Central memory CD4-positive, alpha-beta T cell (primary cell): ENCODE results near the gene ENTPD3.

Source experiments
- DNase-seq: peaks from one replicate; pipeline ENCODE4 v3.0.0; 2022
- total RNA-seq, 3 experiments: gene quantifications; one replicate each; lab custom pipeline; 2026; lab: John Stamatoyannopoulos, UW

ENTPD3 gene
- 0 reads per million in 3 experiments for total RNA-seq

DNA sequence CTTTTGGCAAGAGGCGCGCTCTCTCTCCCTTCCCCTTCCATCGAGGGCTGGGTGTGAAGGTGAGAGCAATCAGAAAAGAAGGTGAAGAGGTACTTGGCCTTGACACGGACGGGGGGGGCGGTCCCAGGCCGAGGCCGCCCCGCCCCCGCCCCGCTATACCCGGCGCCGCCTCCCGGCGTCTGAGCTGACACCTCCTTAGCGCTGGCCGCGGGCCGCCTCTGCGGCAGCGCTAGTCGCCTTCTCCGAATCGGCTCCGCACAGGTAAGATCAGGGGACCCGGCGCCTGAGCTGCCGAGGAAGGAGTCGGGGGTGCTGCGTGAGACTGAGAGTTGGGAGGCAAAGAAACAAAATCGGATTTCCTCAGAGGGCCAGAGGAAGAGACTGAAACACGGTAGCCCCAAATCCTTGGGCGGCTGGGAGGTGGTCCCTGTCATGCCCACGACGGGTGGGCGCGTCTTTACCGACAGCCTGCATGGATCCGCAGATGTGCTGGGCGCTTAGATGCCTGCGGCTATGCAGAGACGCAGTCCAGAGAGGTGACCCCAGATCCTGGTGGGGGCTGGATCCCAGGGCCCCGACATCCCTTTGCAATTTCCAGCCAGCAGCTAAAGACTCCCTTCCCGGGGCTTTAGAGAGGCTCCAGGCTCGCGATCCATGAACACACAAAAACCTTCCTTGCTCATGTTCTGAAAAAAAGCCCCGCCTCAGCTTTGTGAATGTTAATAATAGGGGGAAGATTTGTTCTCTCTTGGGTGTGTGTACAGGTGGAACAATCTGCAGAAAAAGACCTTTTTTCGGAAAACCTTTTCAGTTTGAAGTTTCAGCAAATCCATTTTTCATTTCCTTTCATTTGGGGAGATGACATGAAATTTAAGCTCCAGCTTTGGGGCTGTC is at the start of gene ENTPD3:
Gene ENTPD3, plus strand, starts transcription at position 184 of the 894 bp plus-strand sequence. CDS start 874 bp downstream, outside the sequence.
- peak; percentile 5 for DNase-seq

- no peak for DNase-seq
These were observed 47.1 kb upstream of the ENTPD3 start for GRCh38 chr3:40339871-40340270.

- DNase-seq, result no peak
These were observed 46.3 kb upstream of the ENTPD3 start for GRCh38 chr3:40340541-40341170.

- no peak for DNase-seq
These were observed 45.3 kb upstream of the ENTPD3 start for GRCh38 chr3:40341671-40342070.

DNA sequence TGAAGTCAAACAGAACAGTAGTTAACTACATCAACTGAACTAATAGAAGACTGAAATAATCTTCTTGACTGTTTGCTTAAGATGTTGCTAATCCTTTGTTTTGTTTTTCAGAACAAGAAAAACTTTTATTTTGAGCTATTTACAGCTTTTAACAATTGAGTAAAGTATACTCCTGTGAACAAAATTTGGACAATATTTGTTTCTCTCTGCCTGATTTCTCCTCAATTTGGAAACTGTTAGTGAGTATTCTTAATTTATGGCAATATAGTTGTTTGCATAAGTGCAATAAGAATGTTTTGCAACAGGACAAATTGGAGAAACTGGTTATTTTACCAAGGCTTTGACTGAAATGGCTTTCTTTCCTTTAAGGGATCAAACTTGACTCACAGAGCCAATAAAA is 36.5 kb upstream of the ENTPD3 start:
- no peak for DNase-seq

- DNase-seq, result no peak
These were observed 31.6 kb upstream of the ENTPD3 start for GRCh38 chr3:40355410-40355809.

GRCh38 chr3:40358454-40358853 is 28.5 kb upstream of the ENTPD3 start:
- no peak for DNase-seq

DNA sequence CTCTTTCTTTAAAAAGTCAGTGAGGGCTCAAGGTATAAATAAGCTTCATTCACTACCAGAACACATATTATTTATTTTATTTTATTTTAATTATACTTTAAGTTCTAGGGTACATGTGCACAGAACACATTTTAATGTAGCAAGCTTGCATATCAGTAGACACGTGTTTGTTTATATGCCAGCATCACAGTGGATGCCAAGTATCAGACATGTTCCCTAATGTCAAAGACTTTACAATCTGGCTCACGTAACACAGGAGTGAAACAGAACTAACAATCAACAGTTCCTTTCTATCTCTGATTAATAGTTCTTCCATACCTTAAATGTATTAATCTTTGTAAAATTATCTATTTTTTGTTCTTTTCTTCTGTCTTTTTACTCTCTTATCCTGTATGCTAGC is 23.3 kb upstream of the ENTPD3 start:
- DNase-seq, result no peak

DNA sequence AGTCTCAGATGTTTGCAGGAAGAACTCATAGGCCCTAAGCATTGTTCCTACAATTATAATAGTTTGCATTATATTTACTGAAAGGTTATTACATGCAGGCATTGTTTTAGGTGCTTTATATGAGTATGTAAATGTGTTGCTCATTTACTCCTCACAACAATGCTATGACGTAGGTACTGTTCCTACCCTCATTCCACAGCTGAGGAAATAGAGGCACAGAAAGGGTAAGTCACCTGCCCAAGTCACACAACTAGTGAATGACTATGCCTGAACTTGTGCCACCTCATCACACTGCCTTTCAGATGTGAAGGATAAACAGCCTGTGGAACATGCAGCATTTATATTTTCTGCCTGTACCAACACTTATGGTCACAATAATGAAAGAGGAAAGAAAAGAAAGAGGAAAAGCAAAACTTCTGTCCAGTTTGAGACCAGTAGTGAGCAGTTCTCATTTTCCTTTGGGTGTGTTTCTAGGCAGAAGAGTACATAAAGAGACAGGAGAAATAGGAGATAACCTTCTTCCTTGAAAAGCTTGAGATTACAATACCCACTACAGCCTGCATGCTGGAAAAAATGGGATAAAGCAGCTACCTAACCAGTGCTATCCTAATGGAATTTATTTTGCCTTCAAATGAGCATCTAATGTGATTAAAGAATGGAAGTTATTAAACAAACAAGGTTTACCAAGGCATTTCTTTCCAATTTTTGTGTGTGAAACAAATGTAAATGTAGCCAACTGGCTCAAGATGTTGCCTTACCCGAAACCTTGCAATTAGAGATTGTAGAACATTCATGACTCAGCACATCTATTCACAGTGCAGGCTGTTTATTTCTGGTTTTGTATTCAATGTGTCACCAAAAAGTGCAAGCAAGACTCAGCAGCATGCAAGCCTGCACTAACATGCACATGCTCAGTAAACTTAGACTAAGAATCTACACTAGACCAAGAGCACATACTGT is 20.5 kb upstream of the ENTPD3 start:
- no peak for DNase-seq

- no peak for DNase-seq
These were observed 17.3 kb upstream of the ENTPD3 start for GRCh38 chr3:40369716-40370115.

GRCh38 chr3:40377822-40378221 is 9.2 kb upstream of the ENTPD3 start:
- DNase-seq, result no peak

- no peak for DNase-seq
These were observed 7.2 kb upstream of the ENTPD3 start for GRCh38 chr3:40379674-40380306.

- DNase-seq, result no peak
These were observed 4.9 kb upstream of the ENTPD3 start for GRCh38 chr3:40381904-40382616.

- no peak for DNase-seq
These were observed 4.4 kb upstream of the ENTPD3 start for GRCh38 chr3:40382617-40382979.

DNA sequence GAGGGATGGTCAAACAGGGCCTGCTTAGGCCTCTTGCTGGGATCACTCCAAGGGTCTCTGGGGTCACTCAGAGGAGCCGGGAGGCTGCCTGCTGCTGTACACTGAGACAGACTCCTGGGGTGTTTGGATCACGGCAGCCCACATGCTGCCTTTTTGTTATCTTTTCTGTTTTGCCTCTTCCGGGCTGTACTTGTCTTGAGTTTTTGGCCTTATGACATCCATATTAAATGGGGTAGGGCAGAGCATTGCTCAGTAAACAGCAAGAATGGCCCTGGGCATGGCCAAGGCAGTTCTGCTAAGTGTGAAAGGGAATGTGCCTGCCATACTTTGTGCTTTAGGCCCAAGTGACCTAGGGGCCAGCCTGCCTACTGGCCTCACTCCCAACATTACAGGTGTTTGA is 771 bp upstream of the ENTPD3 start:
- DNase-seq, result no peak

GRCh38 chr3:40387895-40388254 is 891 bp downstream of the ENTPD3 start:
- DNase-seq, result no peak

- DNase-seq, result no peak
These were observed 9.4 kb downstream of the ENTPD3 start for GRCh38 chr3:40396406-40396805.

DNA sequence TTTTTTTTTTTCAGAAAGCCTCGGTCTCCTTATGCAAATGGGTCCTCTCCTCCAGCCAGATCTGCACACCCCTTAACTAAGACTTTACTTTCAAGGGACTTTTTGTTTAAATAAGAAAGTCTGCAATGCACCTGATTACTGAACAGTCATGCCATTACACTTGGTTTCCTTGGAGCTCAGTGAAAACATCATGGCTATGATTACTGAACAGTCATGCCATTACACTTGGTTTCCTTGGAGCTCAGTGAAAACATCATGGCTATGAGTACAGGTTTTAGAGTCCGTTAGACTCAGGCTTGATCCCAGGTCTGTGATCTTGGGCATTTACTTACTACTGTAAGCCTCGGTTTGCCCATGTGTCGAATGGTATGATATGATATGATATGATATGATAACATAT is 10.1 kb downstream of the ENTPD3 start:
- DNase-seq, result no peak

- no peak for DNase-seq
These were observed 10.9 kb downstream of the ENTPD3 start for GRCh38 chr3:40397912-40398311.

- DNase-seq, result no peak
These were observed 11.4 kb downstream of the ENTPD3 start for GRCh38 chr3:40398346-40398745.

- no peak for DNase-seq
These were observed 17.7 kb downstream of the ENTPD3 start for GRCh38 chr3:40404591-40405198.

- DNase-seq, result no peak
These were observed 20.0 kb downstream of the ENTPD3 start for GRCh38 chr3:40407007-40407406.
